Osteoblast (primary cell): Measurements from ENCODE around the gene GGA3. TPM values are rescaled to one million over a fixed set of nuclear protein-coding genes. Genes with fewer than 3 reads are reported as not detected.

Source experiments
- DNase-seq: peaks from one replicate; pipeline ENCODE4 v3.0.0; 2011; ENCODE audit warnings: low spot score, mixed read lengths; ENCODE audit not compliant: insufficient read length; ENCODE audit errors: missing footprints
- H2AFZ ChIP-seq: 2 replicates; pipeline ENCODE4 v1.6.0; 2011; ENCODE audit warnings: mild to moderate bottlenecking, low read length
- H3K27ac ChIP-seq: 2 replicates; pipeline ENCODE4 v1.5.1; 2011; ENCODE audit warnings: mild to moderate bottlenecking, low read depth, low read length, moderate library complexity
- H3K27me3 ChIP-seq: 2 replicates; pipeline ENCODE4 v1.6.0; 2012; ENCODE audit warnings: mild to moderate bottlenecking, control low read depth, inconsistent platforms, low read length, moderate library complexity; ENCODE audit not compliant: insufficient read depth
- H3K36me3 ChIP-seq: 2 replicates; pipeline ENCODE4 v1.5.1; 2011; ENCODE audit warnings: mild to moderate bottlenecking, low read length, control low read depth, moderate library complexity; ENCODE audit not compliant: insufficient read depth
- H3K4me1 ChIP-seq: 2 replicates; pipeline ENCODE4 v1.5.1; 2011; ENCODE audit warnings: mild to moderate bottlenecking, low read length, control low read depth, moderate library complexity; ENCODE audit not compliant: insufficient read depth
- H3K4me2 ChIP-seq: 2 replicates; pipeline ENCODE4 v1.6.0; 2011; ENCODE audit warnings: mild to moderate bottlenecking, low read length; ENCODE audit not compliant: insufficient read depth
- H3K4me3 ChIP-seq: fragments of 200-600 bp; sonication (generic); 3 replicates; pipeline ENCODE4 v1.5.1; 2012; ENCODE audit warnings: mild to moderate bottlenecking, low read length, inconsistent platforms; ENCODE audit not compliant: insufficient read depth
- H3K79me2 ChIP-seq: 2 replicates; pipeline ENCODE4 v1.6.0; 2012; ENCODE audit warnings: mild to moderate bottlenecking, low read length, control low read depth, inconsistent platforms; ENCODE audit not compliant: insufficient read depth
- H3K9me3 ChIP-seq: 2 replicates; pipeline ENCODE4 v1.5.1; 2011; ENCODE audit warnings: low read depth, low read length, control low read depth
- H4K20me1 ChIP-seq: 2 replicates; pipeline ENCODE4 v1.6.0; 2012; ENCODE audit warnings: mild to moderate bottlenecking, low read length, control low read depth; ENCODE audit not compliant: insufficient read depth
- total RNA-seq: library from RNA; depleted of rRNA; stranded (reverse); fragments of >200 nt; gene quantifications from 2 replicates; pipeline ENCODE4 v1.2.3, GENCODE V29; 2012
- TF ChIP-seq, protein P1 (sequence below): IDR thresholded peaks from 2 replicates; pipeline ENCODE4 v1.5.1; 2011; ENCODE audit warnings: mild to moderate bottlenecking, low read depth, low read length, moderate library complexity; ENCODE audit errors: extremely low read depth

Gene GGA3
- total RNA-seq, 1 donor = 9.0 TPM

DNA sequence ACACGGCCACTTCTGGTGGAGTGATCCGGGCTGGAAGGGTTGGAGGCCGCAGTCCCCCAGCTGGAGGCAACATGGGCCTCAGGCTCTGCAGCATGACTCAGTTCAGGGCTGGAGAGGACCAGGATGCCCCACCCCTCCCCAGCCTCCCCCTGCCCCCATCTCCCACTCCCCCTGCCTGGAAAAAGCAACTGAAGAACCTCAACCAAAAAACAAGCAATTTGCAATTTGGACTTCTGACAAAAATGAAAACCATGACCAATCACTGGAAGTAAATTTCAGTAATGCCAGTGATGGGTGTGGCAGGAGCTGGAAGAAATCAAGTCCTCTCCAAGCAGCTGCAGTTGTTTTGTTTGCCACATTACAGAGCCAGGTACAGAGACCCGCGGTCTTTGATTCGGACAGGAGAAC, 16.3 kb upstream of the GGA3 start:
- Histone ChIP-seq H3K4me2 (no peak overlapping the region), H3K27ac (no peak overlapping the region), H4K20me1 (peaks cover 2% of the 10 kb centered on the region), H3K9me3 (no peaks in the 10 kb centered on the region), H3K36me3 (peaks cover 3% of the 10 kb centered on the region), H3K4me1 (peaks cover 19% of the 10 kb centered on the region), H3K79me2 (no peaks in the 10 kb centered on the region), H3K27me3 (no peaks in the 10 kb centered on the region), H3K4me3 (no peak overlapping the region), H2AFZ (no peak overlapping the region)
- DNase-seq = peak; percentile 82
- TF ChIP-seq, protein P1, sequence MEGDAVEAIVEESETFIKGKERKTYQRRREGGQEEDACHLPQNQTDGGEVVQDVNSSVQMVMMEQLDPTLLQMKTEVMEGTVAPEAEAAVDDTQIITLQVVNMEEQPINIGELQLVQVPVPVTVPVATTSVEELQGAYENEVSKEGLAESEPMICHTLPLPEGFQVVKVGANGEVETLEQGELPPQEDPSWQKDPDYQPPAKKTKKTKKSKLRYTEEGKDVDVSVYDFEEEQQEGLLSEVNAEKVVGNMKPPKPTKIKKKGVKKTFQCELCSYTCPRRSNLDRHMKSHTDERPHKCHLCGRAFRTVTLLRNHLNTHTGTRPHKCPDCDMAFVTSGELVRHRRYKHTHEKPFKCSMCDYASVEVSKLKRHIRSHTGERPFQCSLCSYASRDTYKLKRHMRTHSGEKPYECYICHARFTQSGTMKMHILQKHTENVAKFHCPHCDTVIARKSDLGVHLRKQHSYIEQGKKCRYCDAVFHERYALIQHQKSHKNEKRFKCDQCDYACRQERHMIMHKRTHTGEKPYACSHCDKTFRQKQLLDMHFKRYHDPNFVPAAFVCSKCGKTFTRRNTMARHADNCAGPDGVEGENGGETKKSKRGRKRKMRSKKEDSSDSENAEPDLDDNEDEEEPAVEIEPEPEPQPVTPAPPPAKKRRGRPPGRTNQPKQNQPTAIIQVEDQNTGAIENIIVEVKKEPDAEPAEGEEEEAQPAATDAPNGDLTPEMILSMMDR = no peak

DNA sequence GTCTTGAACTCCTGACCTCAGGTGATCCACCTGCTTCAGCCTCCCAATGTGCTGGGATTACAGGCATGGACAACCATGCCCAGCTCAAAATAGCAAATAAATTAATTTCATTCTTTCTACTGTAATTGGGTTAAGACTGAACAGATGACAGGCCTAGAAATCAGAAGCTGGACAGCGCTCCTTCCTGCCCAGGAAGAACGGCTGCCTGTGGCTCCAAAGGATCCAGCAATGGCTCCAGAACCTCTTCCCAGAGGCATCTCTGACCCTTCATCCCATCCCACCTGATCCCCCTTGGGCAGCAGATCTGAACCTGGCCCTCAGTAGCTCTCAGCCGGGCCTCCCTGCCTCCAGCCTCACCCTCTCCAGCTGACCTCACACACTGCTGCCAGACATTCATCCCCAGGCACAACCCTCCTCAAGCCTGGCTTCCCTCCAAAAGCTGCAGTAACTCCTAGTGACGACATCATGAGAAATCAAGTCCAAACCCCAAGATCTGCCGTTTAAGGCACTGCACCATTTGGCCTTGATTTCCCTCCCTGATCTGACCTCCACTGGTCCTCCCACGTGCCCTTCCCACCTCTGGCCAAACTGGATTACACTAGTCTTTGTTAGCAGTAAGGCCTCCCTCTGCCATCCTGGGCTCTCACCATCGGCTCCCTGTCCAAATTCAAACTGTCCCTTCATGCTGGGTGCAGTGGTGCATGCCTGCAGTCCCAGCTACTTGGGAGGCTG, 12.7 kb upstream of the GGA3 start:
- TF ChIP-seq, protein P1 = no peak
- no peak overlapping the region for H3K4me3 ChIP-seq
- DNase-seq = peak; percentile 96

DNA sequence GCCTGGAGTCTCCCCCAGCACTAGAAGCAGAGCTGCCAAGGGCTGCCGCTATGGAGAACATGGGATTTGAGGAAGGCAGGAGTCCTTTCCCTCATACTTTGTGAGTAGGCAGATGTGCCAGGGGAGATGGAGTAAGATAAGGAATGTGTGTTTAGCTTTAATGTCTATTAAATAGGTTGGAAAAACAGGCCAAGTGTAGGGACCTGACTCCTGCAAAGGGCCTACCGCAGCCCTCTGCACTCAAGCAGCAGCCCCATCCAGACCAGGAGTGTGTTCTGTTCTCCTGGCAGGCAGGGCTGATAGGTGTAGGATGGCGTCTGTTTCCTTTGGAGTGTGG, 11.4 kb upstream of the GGA3 start:
- Histone ChIP-seq H4K20me1 (peaks cover 6% of the 10 kb centered on the region), H3K4me3 (no peak overlapping the region), H3K27me3 (no peaks in the 10 kb centered on the region), H3K4me1 (peaks cover 43% of the 10 kb centered on the region), H2AFZ (no peak overlapping the region), H3K36me3 (no peaks in the 10 kb centered on the region), H3K9me3 (no peaks in the 10 kb centered on the region), H3K27ac (no peak overlapping the region), H3K79me2 (no peaks in the 10 kb centered on the region), H3K4me2 (peak overlapping the region; percentile 95)
- no peak for DNase-seq
- TF ChIP-seq, protein P1 = no peak

More for the DNA sequence above, 12.7 kb upstream of the GGA3 start:
- peaks cover 43% of the 10 kb centered on the region for H3K4me1 ChIP-seq
- no peaks in the 10 kb centered on the region for H3K36me3 ChIP-seq
- no peaks in the 10 kb centered on the region for H3K79me2 ChIP-seq
- H3K4me2 ChIP-seq = no peak overlapping the region
- H3K9me3 ChIP-seq = no peaks in the 10 kb centered on the region
- no peak overlapping the region for H2AFZ ChIP-seq
- no peak overlapping the region for H3K27ac ChIP-seq
- H3K27me3 ChIP-seq = no peaks in the 10 kb centered on the region
- peaks cover 6% of the 10 kb centered on the region for H4K20me1 ChIP-seq

DNA sequence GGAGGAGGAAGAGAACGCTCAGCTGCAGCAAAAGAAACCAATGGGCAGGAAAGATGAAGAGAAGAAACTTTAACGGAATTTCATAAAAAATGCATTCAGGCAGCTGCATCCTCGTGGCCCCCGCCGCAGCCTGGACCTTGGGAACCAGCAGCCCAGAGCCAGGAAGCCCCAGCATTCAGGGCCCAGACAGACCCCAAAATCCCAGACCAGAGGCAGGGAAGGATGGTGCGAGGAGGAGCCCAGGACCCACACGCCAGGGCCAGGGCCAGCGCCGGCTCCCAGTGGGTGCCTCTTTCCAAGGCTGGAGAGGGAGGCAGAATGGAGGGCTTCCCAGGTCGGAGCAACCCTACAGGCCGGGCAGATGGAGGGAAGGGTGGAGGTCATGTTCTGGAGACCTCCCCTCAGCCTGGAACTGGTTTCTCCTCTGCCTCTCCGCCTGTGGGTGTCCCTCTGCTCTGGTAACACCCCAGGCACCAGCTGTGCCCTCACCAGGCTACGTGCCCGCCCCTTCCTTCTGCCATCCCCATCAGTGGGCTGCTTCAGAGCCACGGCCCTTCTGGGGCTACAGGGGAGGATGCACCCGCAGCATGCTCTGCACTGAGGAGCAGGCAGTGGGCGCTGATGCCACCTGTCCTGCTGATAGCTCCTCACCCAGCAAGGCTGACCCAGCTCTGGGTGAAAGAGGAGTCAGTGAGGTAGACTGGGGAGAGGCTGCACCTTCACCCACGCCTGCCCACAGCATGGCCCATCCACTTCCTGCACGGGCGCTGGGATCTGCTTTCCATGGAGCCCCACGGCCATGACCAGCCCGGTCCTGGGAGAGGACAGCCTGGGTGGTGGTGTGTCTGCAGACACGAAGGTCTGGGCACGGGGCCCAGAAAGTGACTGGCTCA, 10.8 kb upstream of the GGA3 start:
- H4K20me1 ChIP-seq = peaks cover 6% of the 10 kb centered on the region
- peak; percentile 98 for DNase-seq
- TF ChIP-seq, protein P1 = no peak
- peaks cover 43% of the 10 kb centered on the region for H3K4me1 ChIP-seq
- peak overlapping the region; percentile 90 for H3K4me3 ChIP-seq
- H3K4me2 ChIP-seq = peak overlapping the region; percentile 95
- H3K79me2 ChIP-seq = no peaks in the 10 kb centered on the region
- no peaks in the 10 kb centered on the region for H3K9me3 ChIP-seq
- H2AFZ ChIP-seq = peak overlapping the region; percentile 41
- peak overlapping the region; percentile 45 for H3K27ac ChIP-seq
- H3K36me3 ChIP-seq = no peaks in the 10 kb centered on the region
- H3K27me3 ChIP-seq = no peaks in the 10 kb centered on the region
